K562 (cell line): Measurements from ENCODE around the gene TRIM32. TPM values are rescaled to one million over a fixed set of nuclear protein-coding genes. Genes with fewer than 3 reads are reported as not detected.

Experiments
- ATAC-seq: fragments of 200-7000 bp; cut with Tn5 transposase; 3 replicates; pipeline ENCODE4 v1.9.1; 2020; ENCODE audit warnings: moderate library complexity
- BruUV-seq: library from RNA; stranded (reverse); fragments of 400-500 nt; replicated peaks from 2 replicates; lab custom pipeline; 2021; lab: Mats Ljungman, UMichigan
- CTCF ChIA-PET: fragments of 300-600 bp; formaldehyde crosslinking; extraction: SDS; loops from one replicate; lab custom pipeline; 2021; ENCODE audit warnings: low intra/inter-chr PET ratio; lab: Yijun Ruan, JAX
- POLR2A ChIA-PET: fragments of 300-600, 350-650 bp; sonication (Branson Sonifier 250); formaldehyde crosslinking; extraction: SDS; loops from one replicate; lab custom pipeline; 2021; ENCODE audit warnings: antibody characterized with exemption, inconsistent platforms; lab: Yijun Ruan, JAX
- DNase-seq, 4 experiments: peaks; one replicate each; pipeline versions ENCODE4 v3.0.0 to v3.0.0-alpha.2; 2011 to 2018; ENCODE audit warnings: low spot score in 3 of 4, mixed read lengths in 3 of 4; ENCODE audit errors: extremely low read depth in 1 of 4
- FAIRE-seq: peaks from 2 replicates; lab custom pipeline; 2011; peaks lifted over from hg19 to GRCh38; lab: Jason Lieb, UNC
- H2AFZ ChIP-seq: 2 replicates; pipeline ENCODE4 v1.6.0; 2011; ENCODE audit warnings: low read depth, low read length, control low read depth, inconsistent platforms
- H3K27ac ChIP-seq: fragments of 200-600 bp; 3 replicates; pipeline ENCODE4 v1.8.0; 2011; ENCODE audit warnings: low read depth, mild to moderate bottlenecking, control low read depth, inconsistent platforms, low read length, moderate library complexity, mixed read lengths; ENCODE audit errors: extremely low read depth
- H3K27me3 ChIP-seq, 2 experiments: fragments of 300-600 bp in 1 of 2; 2 replicates in 1 of 2; 3 replicates in 1 of 2; pipeline versions ENCODE4 v1.6.0 to v1.8.0; 2011; ENCODE audit warnings: inconsistent platforms in 2 of 2, low read length in 2 of 2, mild to moderate bottlenecking in 1 of 2, mixed read lengths in 1 of 2, moderate library complexity in 1 of 2; ENCODE audit not compliant: control insufficient read depth in 2 of 2, insufficient read depth in 2 of 2
- H3K36me3 ChIP-seq: fragments of 300-600 bp; 3 replicates; pipeline ENCODE4 v1.8.0; 2011; ENCODE audit warnings: mild to moderate bottlenecking, low read length, inconsistent platforms; ENCODE audit not compliant: control insufficient read depth, insufficient read depth
- H3K4me1 ChIP-seq, 2 experiments: fragments of 200-600 bp in 1 of 2; replicated peaks in 1 of 2; 2 replicates in 1 of 2; 3 replicates in 1 of 2; pipeline versions ENCODE4 v1.5.1 to v1.8.0; 2011; ENCODE audit warnings: inconsistent platforms in 2 of 2, low read length in 2 of 2, mild to moderate bottlenecking in 1 of 2, mixed read lengths in 1 of 2, moderate library complexity in 1 of 2; ENCODE audit not compliant: control insufficient read depth in 2 of 2, insufficient read depth in 2 of 2
- H3K4me2 ChIP-seq: 2 replicates; pipeline ENCODE4 v1.6.1; 2011; ENCODE audit warnings: low read length, control low read depth, inconsistent platforms, mixed read lengths; ENCODE audit not compliant: insufficient read depth
- H3K4me3 ChIP-seq: fragments of 200-600 bp; sonication (generic), shearing (Covaris generic); 2 replicates; pipeline ENCODE4 v1.5.1; 2016; ENCODE audit warnings: control low read depth, inconsistent platforms
- H3K79me2 ChIP-seq: fragments of 200-600 bp; 3 replicates; pipeline ENCODE4 v1.8.0; 2011; ENCODE audit warnings: low read length, inconsistent platforms; ENCODE audit not compliant: control insufficient read depth, insufficient read depth
- H3K9ac ChIP-seq, 2 experiments: 2 replicates each; pipeline versions ENCODE4 v1.6.0 to v1.6.1; 2011; ENCODE audit warnings: low read depth in 2 of 2, low read length in 2 of 2, control low read depth in 1 of 2, inconsistent platforms in 1 of 2, mild to moderate bottlenecking in 1 of 2, mixed read lengths in 1 of 2; ENCODE audit not compliant: insufficient read depth in 1 of 2
- H3K9me1 ChIP-seq: one replicate; pipeline ENCODE4 v1.6.0; 2011; ENCODE audit warnings: inconsistent platforms, mild to moderate bottlenecking, low read length, moderate library complexity; ENCODE audit not compliant: control insufficient read depth, insufficient read depth
- H3K9me3 ChIP-seq: replicated peaks from 2 replicates; pipeline ENCODE4 v1.5.1; 2011; ENCODE audit warnings: low read depth, low read length, inconsistent platforms; ENCODE audit not compliant: control insufficient read depth, insufficient read depth
- H4K20me1 ChIP-seq: replicated peaks from 2 replicates; pipeline ENCODE4 v1.6.1; 2011; ENCODE audit warnings: low read length, inconsistent platforms, mixed read lengths; ENCODE audit not compliant: control insufficient read depth, insufficient read depth
- BMI1 ChIP-seq: fragments of 150-350 bp; IDR thresholded peaks from 2 replicates; pipeline ENCODE4 v1.6.1; 2014; ENCODE audit warnings: low read length
- DLX4 ChIP-seq: fragments of 250-450 bp; sonication (Bioruptor Pico); IDR thresholded peaks from 2 replicates; pipeline ENCODE4 v1.6.1; 2021; ENCODE audit warnings: mild to moderate bottlenecking
- EHMT2 ChIP-seq: fragments of 450-650 bp; IDR thresholded peaks from 2 replicates; pipeline ENCODE4 v1.6.1; 2018; ENCODE audit warnings: antibody characterized with exemption
- FOXA1 ChIP-seq: fragments of 450-650 bp; IDR thresholded peaks from 2 replicates; pipeline ENCODE4 v1.6.1; 2016; ENCODE audit warnings: mild to moderate bottlenecking, borderline replicate concordance
- HDAC1 ChIP-seq, 2 experiments: fragments of 450-650 bp; IDR thresholded peaks; 2 replicates each; pipeline ENCODE4 v1.6.1; 2016 to 2017; ENCODE audit warnings: inconsistent platforms in 1 of 2, mild to moderate bottlenecking in 1 of 2, moderate library complexity in 1 of 2
- JUND ChIP-seq, 2 experiments: IDR thresholded peaks; 2 replicates in 1 of 2; 3 replicates in 1 of 2; pipeline ENCODE4 v1.6.1; 2011; ENCODE audit warnings: borderline replicate concordance in 2 of 2, low read depth in 2 of 2, low read length in 2 of 2, improper control_type of control experiment in 1 of 2, missing biosample characterization in 1 of 2, missing genetic modification characterization in 1 of 2, missing genetic modification reagents in 1 of 2
- MCM3 ChIP-seq: fragments of 450-650 bp; IDR thresholded peaks from 2 replicates; pipeline ENCODE4 v1.6.1; 2016
- MITF ChIP-seq: IDR thresholded peaks from 2 replicates; pipeline ENCODE4 v1.6.1; 2014; ENCODE audit warnings: antibody characterized with exemption
- MLLT1 ChIP-seq, 2 experiments: fragments of 450-650 bp; IDR thresholded peaks; 2 replicates each; pipeline ENCODE4 v1.6.1; 2016
- NFIX ChIP-seq: fragments of 250-450 bp; sonication (Bioruptor Pico); IDR thresholded peaks from 2 replicates; pipeline ENCODE4 v1.4.0; 2020; ENCODE audit warnings: low read depth, mild to moderate bottlenecking, moderate library complexity
- ZBTB2 ChIP-seq: fragments of 450-650 bp; IDR thresholded peaks from 2 replicates; pipeline ENCODE4 v1.6.1; 2016; ENCODE audit warnings: antibody characterized with exemption
- ZEB2 ChIP-seq: fragments of 450-650 bp; IDR thresholded peaks from 2 replicates; pipeline ENCODE4 v1.6.1; 2016
- ZKSCAN3 ChIP-seq: fragments of 250-450 bp; sonication (Bioruptor Pico); IDR thresholded peaks from 2 replicates; pipeline ENCODE4 v1.4.0; 2020
- ZNF12 ChIP-seq: sonication (generic); formaldehyde crosslinking; IDR thresholded peaks from 2 replicates; pipeline ENCODE4 v1.4.0; 2020; ENCODE audit warnings: mild to moderate bottlenecking, missing genetic modification reagents
- ZNF124 ChIP-seq: sonication (generic); formaldehyde crosslinking; IDR thresholded peaks from 2 replicates; pipeline ENCODE4 v1.8.1; 2022; ENCODE audit warnings: missing genetic modification reagents
- ZNF133 ChIP-seq: fragments of 250-450 bp; sonication (Bioruptor Pico); IDR thresholded peaks from 2 replicates; pipeline ENCODE4 v1.4.0; 2020; ENCODE audit warnings: mild to moderate bottlenecking
- ZNF134 ChIP-seq: fragments of 250-450 bp; sonication (Bioruptor Pico); conservative IDR thresholded peaks from 2 replicates; pipeline ENCODE4 v1.4.0; 2020
- ZNF24 ChIP-seq: fragments of 450-650 bp; IDR thresholded peaks from 2 replicates; pipeline ENCODE4 v1.6.1; 2016
- ZNF764 ChIP-seq: fragments of 250-450 bp; sonication (Bioruptor Pico); IDR thresholded peaks from 2 replicates; pipeline ENCODE4 v1.4.0; 2020; ENCODE audit warnings: low read depth, mild to moderate bottlenecking, moderate library complexity
- WGBS: fragments of 100-300 bp; shearing (Covaris generic); methylation state at CpG from one replicate; pipeline ENCODE4 v1.1.6; 2016; ENCODE audit warnings: low coverage, mixed read lengths; ENCODE audit not compliant: insufficient coverage; ENCODE audit errors: missing lambda C conversion rate; 5-methylcytosine and 5-hydroxymethylcytosine counted together
- in situ Hi-C: fragments of 300-500 bp; cut with MboI; formaldehyde crosslinking; loops from 4 replicates; pipeline ENCODE4 v1.15.0; 2018; ENCODE audit warnings: inconsistent platforms, mixed read lengths
- intact Hi-C: fragments of 100-400 bp; cut with micrococcal nuclease; formaldehyde crosslinking; loops from 2 replicates; pipeline ENCODE4 v1.14.2; 2022
- polyA plus RNA-seq, 8 experiments: library from polyadenylated mRNA; depleted of rRNA in 4 of 8; stranded (reverse) in 5 of 8; unstranded in 3 of 8; fragments of >200 nt; fragmentation: Nextera tagmentation in 2 of 8; fragmentation: Illumina TruSeq in 1 of 8; extraction: Ambion mirVana in 2 of 8; extraction: Trizol in 1 of 8; gene quantifications; 2 replicates each; pipeline versions ENCODE4 v1.2.1 to v1.2.3, GENCODE V29; 2011 to 2014; ENCODE audit warnings: inconsistent platforms in 1 of 8, missing spikeins in 1 of 8
- total RNA-seq, 7 experiments: library from RNA; depleted of rRNA in 6 of 7; stranded (reverse); fragments of >200 nt in 6 of 7; fragmentation: Illumina TruSeq in 2 of 7; extraction: Trizol in 2 of 7; gene quantifications; 2 replicates each; pipeline versions ENCODE4 v1.2.1 to v1.2.3, GENCODE V29; 2011 to 2021; ENCODE audit warnings: low replicate concordance in 1 of 7

The TRIM32 gene
- total and polyA plus RNA-seq, 9 of the 15 experiments (the other 6 are each of a cell fraction or from before 2014, with no cell fraction given) = 3.5 to 9.4 (median 5.9) TPM

- Histone ChIP-seq H3K9ac (no peak overlapping the region), H3K9me1 (no peaks in the 10 kb centered on the region), H3K79me2 (peaks cover 9% of the 10 kb centered on the region; the same call in 2 of the 3 replicates), H2AFZ (no peak overlapping the region), H3K4me3 (no peak overlapping the region), H3K4me1 (peaks cover 7 to 23% of the 10 kb centered on the region in 2 experiments; a peak in 3 of 5 replicates), H3K4me2 (no peak overlapping the region), H3K9me3 (no peaks in the 10 kb centered on the region), H3K27me3 (no peaks in the 10 kb centered on the region), H3K36me3 (peaks cover 2% of the 10 kb centered on the region; the same call in 1 of the 3 replicates), H4K20me1 (no peaks in the 10 kb centered on the region), H3K27ac (no peak overlapping the region)
- DNase-seq (no peak), FAIRE-seq (no peak), ATAC-seq (no peak)
- 31% methylated on average over 2 of the region's 2 CpGs for WGBS
- TF ChIP-seq MITF = no peak
- no peak for TF ChIP-seq ZNF24
- TF ChIP-seq ZBTB2 = no peak
- no peak for TF ChIP-seq ZNF764 (CRISPR knock-in tag)
- TF ChIP-seq NFIX = no peak
- no peak for TF ChIP-seq MCM3
- TF ChIP-seq JUND (IDR thresholded peaks at IDR 0.05; ENCODE audit: borderline replicate concordance, low read depth, low read length) = no peak
- no peak for TF ChIP-seq JUND (tag; IDR thresholded peaks at IDR 0.05; ENCODE audit: borderline replicate concordance, low read depth, low read length)
- no peak for TF ChIP-seq BMI1
- no peak for TF ChIP-seq ZNF12 (CRISPR knock-in tag)
- no peak for TF ChIP-seq ZNF134
- no peak for TF ChIP-seq FOXA1
- TF ChIP-seq HDAC1 (IDR thresholded peaks at IDR 0.05) = no peak
- no peak for TF ChIP-seq ZNF124 (CRISPR knock-in tag)
- no peak for TF ChIP-seq ZKSCAN3
- no peak for TF ChIP-seq ZEB2
- TF ChIP-seq EHMT2 = no peak
- TF ChIP-seq MLLT1 (IDR thresholded peaks at IDR 0.05) = no peak
- no peak for TF ChIP-seq DLX4
- TF ChIP-seq ZNF133 (CRISPR knock-in tag) = no peak
- POLR2A ChIA-PET = no interaction called here
- BruUV-seq = no TSS peak
- CTCF ChIA-PET = no interaction called here
- in situ Hi-C loops (no loop called here), intact Hi-C loops (no loop called here)
These were observed 5.5 kb downstream of the TRIM32 start for GRCh38 chr9:116692616-116693015.
